CD8-positive, alpha-beta memory T cell (primary cell): Measurements from ENCODE around the gene PTPN18. TPM values are rescaled to one million over a fixed set of nuclear protein-coding genes. Genes with fewer than 3 reads are reported as not detected.
"Not testable (repeated sequence)": the region's sequence is repeated elsewhere in the genome, so short reads cannot be mapped to it uniquely, and the experiment has no call there.

Experiments used
- CTCF ChIA-PET: fragments of 350-600 bp; sonication (Branson Sonifier 250); formaldehyde crosslinking; loops from one replicate; lab custom pipeline; 2021; ENCODE audit warnings: antibody characterized with exemption; lab: Charles Lee
- POLR2A ChIA-PET: fragments of 350-600 bp; sonication (Branson Sonifier 250); formaldehyde crosslinking; loops from one replicate; lab custom pipeline; 2021; ENCODE audit warnings: antibody characterized with exemption; lab: Charles Lee
- DNase-seq, 5 donors: peaks; one replicate each; pipeline versions ENCODE4 v3.0.0 to v3.0.0-alpha.2; 2020 to 2022; ENCODE audit warnings: mixed read lengths in 1 of 5
- H3K27ac ChIP-seq: one replicate; pipeline ENCODE4 v1.7.0; 2013; ENCODE audit warnings: low read depth, mild to moderate bottlenecking, low read length, moderate library complexity
- H3K27me3 ChIP-seq: 2 replicates; pipeline ENCODE4 v1.7.0; 2013; ENCODE audit warnings: low read length, mild to moderate bottlenecking; ENCODE audit not compliant: insufficient read depth, poor library complexity, severe bottlenecking
- H3K36me3 ChIP-seq: 2 replicates; pipeline ENCODE4 v1.7.0; 2013; ENCODE audit warnings: mild to moderate bottlenecking, low read length, moderate library complexity; ENCODE audit not compliant: insufficient read depth
- H3K4me1 ChIP-seq: 2 replicates; pipeline ENCODE4 v1.7.0; 2013; ENCODE audit warnings: mild to moderate bottlenecking, low read length, moderate library complexity; ENCODE audit not compliant: insufficient read depth
- H3K4me3 ChIP-seq: 2 replicates; pipeline ENCODE4 v1.7.0; 2013; ENCODE audit warnings: mild to moderate bottlenecking, low read length
- H3K9me3 ChIP-seq: 2 replicates; pipeline ENCODE4 v1.7.0; 2013; ENCODE audit warnings: mild to moderate bottlenecking, low read length
- H3K27ac Mint-ChIP-seq, 8 donors: one replicate each; pipeline ENCODE4 v1.8.0; 2020 to 2021; ENCODE audit warnings: mixed read lengths in 8 of 8, mild to moderate bottlenecking in 6 of 8, inconsistent platforms in 3 of 8, moderate library complexity in 3 of 8
- H3K27me3 Mint-ChIP-seq, 2 donors: one replicate each; pipeline ENCODE4 v1.8.0; 2020 to 2021; ENCODE audit warnings: mixed read lengths in 2 of 2, mild to moderate bottlenecking in 1 of 2, moderate library complexity in 1 of 2
- H3K36me3 Mint-ChIP-seq, 3 donors: one replicate each; pipeline ENCODE4 v1.8.0; 2020 to 2021; ENCODE audit warnings: mixed read lengths in 3 of 3, inconsistent platforms in 1 of 3, mild to moderate bottlenecking in 1 of 3
- H3K4me1 Mint-ChIP-seq, 3 donors: one replicate each; pipeline ENCODE4 v1.8.0; 2020 to 2021; ENCODE audit warnings: mixed read lengths in 3 of 3, inconsistent platforms in 1 of 3, mild to moderate bottlenecking in 1 of 3
- H3K4me3 Mint-ChIP-seq, 7 donors: one replicate each; pipeline ENCODE4 v1.8.0; 2020 to 2021; ENCODE audit warnings: mixed read lengths in 7 of 7, mild to moderate bottlenecking in 6 of 7, moderate library complexity in 4 of 7, inconsistent platforms in 2 of 7
- H3K9me3 Mint-ChIP-seq, 5 donors: one replicate each; pipeline ENCODE4 v1.8.0; 2020 to 2022; ENCODE audit warnings: mixed read lengths in 5 of 5, mild to moderate bottlenecking in 3 of 5, moderate library complexity in 2 of 5, inconsistent platforms in 1 of 5
- polyA plus RNA-seq: library from polyadenylated mRNA; unstranded; fragments of 300-500 nt; fragmentation: Illumina TruSeq; gene quantifications from one replicate; pipeline ENCODE4 v1.2.3, GENCODE V29; 2021
- total RNA-seq, 2 experiments: library from RNA; stranded (reverse); gene quantifications; one replicate each; pipeline ENCODE4 v1.2.3, GENCODE V29; 2021

Gene PTPN18
- total and polyA plus RNA-seq, 3 experiments from 2014 or later = 55.1 to 77.7 (median 60.0) TPM

- POLR2A ChIA-PET, H3K4me3 ChIP-seq, H3K27ac Mint-ChIP-seq, DNase-seq, H3K9me3 ChIP-seq, H3K4me1 Mint-ChIP-seq, H3K27me3 Mint-ChIP-seq, CTCF ChIA-PET, H3K4me3 Mint-ChIP-seq, H3K4me1 ChIP-seq, H3K36me3 ChIP-seq, H3K27ac ChIP-seq, H3K36me3 Mint-ChIP-seq, H3K27me3 ChIP-seq, H3K9me3 Mint-ChIP-seq: not testable (repeated sequence)
These were observed 50.4 kb downstream of the PTPN18 start for GRCh38 chr2:130406280-130406679.

- H3K4me1 Mint-ChIP-seq, H3K9me3 Mint-ChIP-seq, H3K9me3 ChIP-seq, POLR2A ChIA-PET, H3K27me3 ChIP-seq, H3K4me3 Mint-ChIP-seq, H3K4me3 ChIP-seq, H3K36me3 Mint-ChIP-seq, H3K27ac ChIP-seq, H3K36me3 ChIP-seq, DNase-seq, H3K27me3 Mint-ChIP-seq, H3K4me1 ChIP-seq, H3K27ac Mint-ChIP-seq, CTCF ChIA-PET: not testable (repeated sequence)
These were observed 60.8 kb downstream of the PTPN18 start for GRCh38 chr2:130416693-130417092.

- H3K4me1 ChIP-seq, DNase-seq, H3K27me3 Mint-ChIP-seq, H3K36me3 Mint-ChIP-seq, CTCF ChIA-PET, H3K27ac ChIP-seq, H3K27ac Mint-ChIP-seq, H3K36me3 ChIP-seq, H3K4me1 Mint-ChIP-seq, H3K27me3 ChIP-seq, H3K9me3 Mint-ChIP-seq, POLR2A ChIA-PET, H3K9me3 ChIP-seq, H3K4me3 Mint-ChIP-seq, H3K4me3 ChIP-seq: not testable (repeated sequence)
These were observed 63.0 kb downstream of the PTPN18 start for GRCh38 chr2:130418845-130419244.

Other genes with a start within 250 kb of the PTPN18 start
- not detected for gene POTEF, start 226.8 kb upstream of the PTPN18 start, total RNA-seq
- gene POTEF, start 226.8 kb upstream of the PTPN18 start, polyA plus RNA-seq = 0.05 TPM
- gene CCDC74B, start 210.9 kb upstream of the PTPN18 start, total RNA-seq = under 1 TPM; 0.84 to 0.85 TPM
- 0.59 TPM for gene CCDC74B, start 210.9 kb upstream of the PTPN18 start, polyA plus RNA-seq
- 100 to 1,000 TPM; 111 to 113 TPM for gene SMPD4, start 174.5 kb upstream of the PTPN18 start, total RNA-seq
- 43.2 TPM for gene SMPD4, start 174.5 kb upstream of the PTPN18 start, polyA plus RNA-seq
- 100 to 1,000 TPM; 303 to 318 TPM for gene MZT2B, start 173.8 kb upstream of the PTPN18 start, total RNA-seq
- gene MZT2B, start 173.8 kb upstream of the PTPN18 start, polyA plus RNA-seq = 179 TPM
- gene TUBA3E, start 157.6 kb upstream of the PTPN18 start, total RNA-seq = not detected
- gene TUBA3E, start 157.6 kb upstream of the PTPN18 start, polyA plus RNA-seq = not detected
- gene IMP4, start 13.2 kb upstream of the PTPN18 start, total RNA-seq = 100 to 1,000 TPM; 227 to 239 TPM
- gene IMP4, start 13.2 kb upstream of the PTPN18 start, polyA plus RNA-seq = 86.8 TPM
- not detected for gene POTEI, start 153.3 kb downstream of the PTPN18 start, total RNA-seq
- not detected for gene POTEI, start 153.3 kb downstream of the PTPN18 start, polyA plus RNA-seq
- not detected for gene CFC1B, start 165.2 kb downstream of the PTPN18 start, total RNA-seq
- not detected for gene CFC1B, start 165.2 kb downstream of the PTPN18 start, polyA plus RNA-seq
- gene CFC1, start 243.5 kb downstream of the PTPN18 start, total RNA-seq = not detected
- gene CFC1, start 243.5 kb downstream of the PTPN18 start, polyA plus RNA-seq = not detected